WI38 (cell line): ENCODE results near the gene ARHGEF39.

Experiments used
- H3K4me3 ChIP-seq: 2 replicates; pipeline ENCODE4 v1.5.1; 2011; ENCODE audit warnings: low read depth, mild to moderate bottlenecking, control low read depth, low read length
- TF ChIP-seq, protein P1 (sequence below): IDR thresholded peaks from 2 replicates; pipeline ENCODE4 v1.5.1; 2012; ENCODE audit warnings: low read depth, mild to moderate bottlenecking, control low read depth, low read length

Gene ARHGEF39

DNA sequence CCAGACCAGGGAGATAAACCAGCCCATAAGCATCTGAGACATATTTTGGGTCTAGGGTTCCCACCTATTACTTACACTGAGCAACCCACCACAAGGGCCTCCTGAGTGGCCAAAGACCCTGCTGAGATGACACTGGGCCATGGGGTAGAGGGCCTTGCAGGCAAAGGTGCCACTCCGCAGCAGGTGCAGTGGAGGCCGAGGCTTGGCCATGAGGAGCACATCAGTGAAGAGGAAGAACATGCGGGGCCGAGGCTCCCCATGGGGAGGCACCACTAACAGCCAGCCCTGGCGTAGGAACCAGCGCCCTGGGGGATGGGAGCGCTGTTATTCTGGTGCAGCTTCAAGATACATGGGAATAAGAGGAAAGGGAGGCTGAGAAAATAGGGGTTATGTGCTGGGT is 2.6 kb downstream of the ARHGEF39 start:
- H3K4me3 ChIP-seq: no peak overlapping the region
- TF ChIP-seq, protein P1, sequence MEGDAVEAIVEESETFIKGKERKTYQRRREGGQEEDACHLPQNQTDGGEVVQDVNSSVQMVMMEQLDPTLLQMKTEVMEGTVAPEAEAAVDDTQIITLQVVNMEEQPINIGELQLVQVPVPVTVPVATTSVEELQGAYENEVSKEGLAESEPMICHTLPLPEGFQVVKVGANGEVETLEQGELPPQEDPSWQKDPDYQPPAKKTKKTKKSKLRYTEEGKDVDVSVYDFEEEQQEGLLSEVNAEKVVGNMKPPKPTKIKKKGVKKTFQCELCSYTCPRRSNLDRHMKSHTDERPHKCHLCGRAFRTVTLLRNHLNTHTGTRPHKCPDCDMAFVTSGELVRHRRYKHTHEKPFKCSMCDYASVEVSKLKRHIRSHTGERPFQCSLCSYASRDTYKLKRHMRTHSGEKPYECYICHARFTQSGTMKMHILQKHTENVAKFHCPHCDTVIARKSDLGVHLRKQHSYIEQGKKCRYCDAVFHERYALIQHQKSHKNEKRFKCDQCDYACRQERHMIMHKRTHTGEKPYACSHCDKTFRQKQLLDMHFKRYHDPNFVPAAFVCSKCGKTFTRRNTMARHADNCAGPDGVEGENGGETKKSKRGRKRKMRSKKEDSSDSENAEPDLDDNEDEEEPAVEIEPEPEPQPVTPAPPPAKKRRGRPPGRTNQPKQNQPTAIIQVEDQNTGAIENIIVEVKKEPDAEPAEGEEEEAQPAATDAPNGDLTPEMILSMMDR: no peak

DNA sequence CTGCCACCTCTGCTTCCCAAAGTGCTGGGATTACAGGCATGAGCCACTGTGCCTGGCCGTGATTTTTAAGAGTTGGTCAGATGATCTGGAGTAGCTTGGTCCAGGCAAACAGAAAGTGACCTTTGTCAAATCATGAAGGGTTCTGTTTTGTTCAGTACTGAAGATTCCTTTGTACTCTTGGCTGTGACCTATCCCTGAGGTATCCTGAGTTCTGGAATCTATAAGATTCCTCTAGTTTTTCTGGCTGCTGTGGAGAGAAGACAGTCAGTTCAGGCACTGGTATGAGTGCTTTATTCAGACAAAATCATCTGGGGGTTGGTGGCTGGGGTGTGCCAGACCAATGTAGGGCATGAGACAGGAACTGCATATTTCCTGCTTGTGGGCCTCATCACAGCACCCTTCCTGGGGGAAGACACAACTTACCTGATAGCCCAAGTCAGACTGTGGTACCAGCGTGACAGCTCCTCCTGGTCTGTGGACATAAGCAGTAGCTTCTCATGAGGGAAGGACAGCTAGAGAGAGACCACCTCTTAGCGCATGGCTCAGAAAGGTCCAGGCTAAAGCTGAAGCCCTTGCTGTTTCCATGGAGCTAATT is 3.1 kb downstream of the ARHGEF39 start:
- no peak overlapping the region for H3K4me3 ChIP-seq
- TF ChIP-seq, protein P1: no peak

DNA sequence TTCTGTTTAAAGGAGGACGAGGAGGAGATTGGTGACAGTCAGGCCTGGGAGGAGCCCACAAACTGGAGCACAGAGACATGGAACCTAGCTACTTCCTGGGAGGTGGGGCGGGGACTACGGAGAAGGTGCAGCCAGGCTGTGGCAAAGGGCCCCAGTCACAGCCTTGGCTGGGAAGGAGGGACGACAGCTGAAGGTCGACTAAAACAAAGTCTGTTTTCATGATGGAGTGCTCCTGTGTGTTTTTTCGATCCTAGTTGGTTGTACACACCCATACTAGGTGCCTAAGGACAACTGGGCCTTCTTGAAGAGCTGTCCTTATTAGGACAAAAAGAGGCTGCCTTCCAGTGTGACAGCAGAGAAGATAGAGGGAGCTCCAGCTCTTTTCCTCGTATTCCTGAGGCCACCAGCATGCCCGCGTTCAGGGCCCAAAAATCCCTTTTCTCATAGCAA is 4.0 kb downstream of the ARHGEF39 start:
- TF ChIP-seq, protein P1: peak; percentile 52
- no peak overlapping the region for H3K4me3 ChIP-seq

DNA sequence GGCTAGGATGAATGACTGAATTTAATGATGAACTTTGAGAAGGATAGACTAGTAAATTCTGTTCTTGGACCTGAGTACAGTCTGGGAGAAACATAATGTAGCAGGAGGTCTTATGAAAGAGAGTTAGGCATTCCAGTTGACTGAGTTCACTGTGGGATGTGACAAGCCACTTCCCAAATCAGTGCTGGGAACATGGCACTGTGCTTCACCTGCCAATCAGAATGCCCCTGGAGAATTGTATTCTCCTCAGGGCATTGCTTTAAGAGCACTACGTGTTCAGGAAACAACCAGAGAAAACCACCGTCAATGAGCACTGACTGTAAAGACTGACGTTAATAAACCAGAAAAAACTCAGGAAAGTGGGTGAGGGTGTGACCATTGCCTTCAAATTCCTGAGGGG is 5.7 kb downstream of the ARHGEF39 start:
- TF ChIP-seq, protein P1: no peak
- H3K4me3 ChIP-seq: peak overlapping the region; percentile 82

DNA sequence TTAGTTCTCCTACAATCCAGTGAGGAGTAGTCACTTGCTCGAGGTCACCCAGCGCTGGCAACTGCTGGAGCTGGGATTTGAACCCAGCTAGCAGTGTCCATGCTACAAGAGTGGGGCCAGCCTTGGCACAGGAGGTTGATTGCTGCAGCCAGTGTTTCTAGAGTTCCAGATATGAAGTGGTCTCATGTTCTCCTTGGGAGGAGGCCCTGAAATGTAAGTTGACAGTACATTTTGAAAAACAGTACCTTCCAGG is 6.1 kb downstream of the ARHGEF39 start:
- TF ChIP-seq, protein P1: no peak
- H3K4me3 ChIP-seq: peak overlapping the region; percentile 82

DNA sequence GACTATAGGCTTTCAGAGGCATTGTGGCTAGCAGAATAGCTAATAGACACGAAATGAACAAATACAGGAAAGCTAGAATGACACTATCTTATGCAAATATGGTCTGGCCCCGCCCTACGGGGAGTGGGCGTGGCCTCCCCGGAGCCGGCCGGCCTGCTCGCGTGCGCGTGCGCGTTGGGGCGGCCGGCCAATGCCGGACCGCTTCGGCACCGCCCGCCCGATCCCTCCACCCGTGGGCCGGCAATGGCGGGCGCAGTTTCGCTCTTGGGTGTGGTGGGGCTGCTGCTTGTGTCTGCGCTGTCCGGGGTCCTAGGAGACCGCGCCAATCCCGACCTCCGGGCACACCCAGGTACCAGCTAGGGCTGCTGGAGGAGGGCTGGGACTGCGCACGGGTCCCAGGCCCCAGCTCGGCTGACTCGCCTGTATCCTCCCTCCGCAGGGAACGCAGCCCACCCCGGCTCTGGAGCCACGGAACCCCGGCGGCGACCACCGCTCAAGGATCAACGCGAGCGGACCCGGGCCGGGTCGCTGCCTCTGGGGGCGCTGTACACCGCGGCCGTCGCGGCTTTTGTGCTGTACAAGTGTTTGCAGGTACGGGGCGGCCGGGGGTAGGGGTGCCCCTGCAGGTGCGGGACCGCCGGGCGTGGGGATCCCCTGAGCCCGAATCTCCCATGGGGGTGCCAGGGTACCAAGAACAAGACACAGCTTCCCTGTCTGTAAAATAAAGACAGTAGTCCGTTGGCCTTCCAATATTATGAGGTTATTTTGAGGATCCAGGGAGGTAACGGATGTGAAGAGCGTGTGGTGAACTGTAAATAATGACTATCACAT is 6.6 kb downstream of the ARHGEF39 start, which contains the start of gene CCDC107:
CCDC107 (plus strand) TSS at position 156 of the 831 bp plus-strand sequence; CDS start at position 244, 88 bp downstream.
- TF ChIP-seq, protein P1: no peak
- H3K4me3 ChIP-seq: peak within 1 kb of the TSS; percentile 82

DNA sequence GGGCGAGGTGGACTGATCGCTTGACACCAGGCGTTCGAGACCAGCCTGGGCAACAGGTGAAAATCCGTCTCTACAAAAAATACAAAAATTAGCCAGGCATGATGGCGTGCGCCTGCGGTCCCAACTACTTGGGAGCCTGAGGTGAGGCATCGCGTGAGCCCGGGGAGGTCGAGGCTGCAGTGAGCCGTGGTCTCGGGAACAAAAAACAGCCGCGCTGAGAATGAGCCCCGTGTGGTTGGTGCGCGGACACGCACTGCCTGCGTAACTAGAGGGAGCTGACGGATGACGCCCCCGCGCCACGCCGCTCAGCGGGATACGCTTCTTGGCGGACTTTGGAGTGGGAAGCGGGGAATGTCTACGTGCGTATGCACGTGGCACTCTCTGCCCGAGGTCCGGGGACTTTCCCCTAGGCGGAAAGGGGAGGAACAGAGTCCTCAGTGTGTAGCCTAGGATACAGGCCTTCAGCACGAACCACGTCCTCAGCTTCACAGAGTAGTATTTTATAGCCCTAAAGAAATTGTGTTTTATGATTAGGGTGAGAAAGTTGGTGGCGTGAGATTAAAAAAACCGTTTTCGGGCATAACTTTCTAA is 7.4 kb downstream of the ARHGEF39 start, which contains the start of gene RMRP:
RMRP (minus strand) TSS at position 474 of the 591 bp plus-strand sequence.
- TF ChIP-seq, protein P1: 0 out of 2 replicates have a peak, but pooled peaks have one; percentile 12
- H3K4me3 ChIP-seq: peak within 1 kb of the TSS; percentile 82
